NCI-H2107 (cell line): ENCODE data around the gene CDT1.

Experiments used
- DNase-seq: peaks from one replicate; lab custom pipeline; 2025; lab: John Stamatoyannopoulos, UW

The CDT1 gene

DNA sequence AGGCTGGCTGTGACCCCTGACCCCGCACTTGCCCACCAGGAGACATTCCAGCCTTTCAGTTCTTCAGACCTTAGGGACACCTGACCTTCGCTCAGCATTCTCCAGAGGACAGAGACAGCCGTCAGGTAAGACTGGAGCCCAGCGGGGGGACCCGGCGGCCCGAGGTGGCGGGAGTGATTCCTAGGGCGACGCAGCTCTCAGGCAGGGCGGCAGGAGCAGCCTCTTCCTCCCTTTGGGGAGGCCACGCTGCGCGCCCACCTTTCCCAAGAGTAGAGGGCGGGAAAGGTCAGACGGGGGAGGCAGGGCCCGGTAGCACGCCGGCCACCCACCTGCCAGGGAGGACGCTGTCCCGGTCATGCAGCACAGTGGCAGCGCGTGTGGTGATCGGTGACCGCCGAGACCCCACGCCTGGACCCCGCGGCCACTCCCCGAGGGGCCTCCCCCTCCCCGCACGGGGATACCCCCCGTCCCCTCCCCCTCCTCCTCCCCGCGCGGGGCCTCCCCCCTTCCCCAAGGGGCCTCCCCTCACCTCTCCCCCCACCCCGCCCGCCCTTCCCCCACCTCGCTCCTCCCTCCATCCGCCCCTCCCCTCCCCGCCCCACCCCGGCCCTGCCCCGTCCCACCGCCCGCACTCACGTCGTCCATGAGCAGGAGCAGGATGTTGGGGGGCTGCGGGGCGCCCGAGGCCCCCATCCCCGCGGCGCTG is 52.7 kb downstream of the CDT1 start:
- no peak for DNase-seq

DNA sequence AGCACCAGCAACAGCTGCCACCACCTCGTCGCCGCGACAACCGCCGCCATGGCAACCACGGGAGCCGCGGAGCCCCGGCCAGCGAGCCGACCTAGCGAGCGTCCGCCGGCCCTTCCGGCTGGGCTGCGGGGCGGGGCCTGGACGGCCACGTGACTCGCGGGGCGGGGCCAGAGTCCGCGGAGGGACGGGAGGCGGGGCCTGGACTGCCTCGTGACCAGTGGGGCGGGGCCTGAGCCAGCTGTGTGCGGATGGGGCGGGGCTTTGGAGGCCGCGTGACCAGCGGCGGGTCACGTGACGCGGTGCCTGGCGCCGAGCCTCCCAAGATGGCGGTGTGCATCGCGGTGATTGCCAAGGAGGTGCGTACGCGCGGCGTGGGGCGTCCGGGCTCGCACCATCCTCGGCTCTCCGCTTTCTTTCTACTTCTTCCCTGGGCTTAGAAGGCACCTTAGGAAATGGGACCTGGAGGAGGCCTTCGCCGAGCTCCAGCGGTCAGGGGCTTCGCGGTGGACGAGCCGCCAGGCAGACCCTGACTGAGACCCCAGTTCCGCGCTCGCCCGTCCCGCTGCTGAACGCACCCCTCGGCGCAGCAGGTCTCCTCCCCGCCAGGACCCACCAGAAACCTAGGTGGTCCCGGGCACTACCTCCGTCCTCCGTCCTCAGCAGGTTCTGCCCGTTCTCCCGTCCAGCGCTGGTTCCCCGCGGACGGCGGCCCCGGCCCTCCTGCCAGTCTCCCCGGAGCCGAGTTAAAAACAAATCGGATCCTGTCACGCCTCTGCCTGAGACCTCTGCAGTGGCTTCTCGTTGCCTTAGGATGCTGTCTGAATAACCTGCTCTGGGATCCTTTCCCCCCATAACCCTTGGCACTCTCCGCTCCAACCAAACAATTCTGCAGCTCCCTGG is 53.5 kb downstream of the CDT1 start, which contains the start of the genes GALNS and TRAPPC2L:
Gene GALNS, minus strand, starts transcription at position 120 of the 900 bp plus-strand sequence. Its CDS starts 70 bp downstream, at position 50.
Gene TRAPPC2L, plus strand, starts transcription at position 300 of the 900 bp plus-strand sequence. Its CDS starts 24 bp downstream, at position 324.
- DNase-seq: peak; percentile 96

DNA sequence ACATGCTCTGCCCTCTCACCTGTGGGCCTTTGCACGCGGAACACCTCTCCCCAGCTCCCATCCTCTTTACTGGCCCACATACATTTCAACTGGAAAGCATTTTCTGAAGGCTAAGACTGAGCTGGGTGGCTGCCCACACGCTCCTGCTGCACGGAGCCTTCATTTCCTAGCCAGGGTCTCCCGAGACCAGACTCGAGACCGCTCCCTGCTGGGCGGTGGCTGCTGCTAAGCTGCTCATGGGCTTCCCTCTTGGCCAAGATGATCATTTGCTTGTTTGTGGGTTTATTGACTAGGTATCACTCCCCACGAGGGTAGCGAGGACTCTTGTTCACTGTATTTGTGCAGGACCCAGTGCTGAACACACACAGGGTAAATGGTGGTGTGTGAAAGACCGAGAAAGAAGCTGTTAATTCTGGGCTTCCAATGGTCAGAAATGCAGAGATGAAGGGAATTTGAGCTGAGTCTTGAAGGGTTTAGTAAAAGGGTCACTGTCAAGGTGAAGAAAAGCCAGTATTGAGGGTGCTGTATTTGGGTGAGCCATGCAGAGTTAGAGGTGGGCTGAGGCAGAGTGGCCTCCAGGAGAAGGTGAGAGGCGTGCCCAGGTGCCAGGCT is 54.2 kb downstream of the CDT1 start:
- peak; percentile 24 for DNase-seq
